Immature natural killer cell (primary cell): ENCODE measurements around the gene SEC16B. TPM values are rescaled to one million over a fixed set of nuclear protein-coding genes. Genes with fewer than 3 reads are reported as not detected.
"Not testable (repeated sequence)": the region's sequence is repeated elsewhere in the genome, so short reads cannot be mapped to it uniquely, and the experiment has no call there.

Source experiments
- DNase-seq, 3 donors: peaks; one replicate each; pipeline ENCODE4 v3.0.0; 2022; ENCODE audit warnings: mixed read lengths in 1 of 3
- H3K27ac Mint-ChIP-seq, 6 donors: one replicate each; pipeline ENCODE4 v1.8.0; 2020; ENCODE audit warnings: mixed read lengths in 6 of 6, mild to moderate bottlenecking in 5 of 6, inconsistent platforms in 4 of 6, moderate library complexity in 3 of 6
- H3K27me3 Mint-ChIP-seq, 3 donors: one replicate each; pipeline ENCODE4 v1.8.0; 2020 to 2021; ENCODE audit warnings: low read depth in 3 of 3, mild to moderate bottlenecking in 3 of 3, mixed read lengths in 3 of 3, moderate library complexity in 3 of 3, inconsistent platforms in 1 of 3
- H3K36me3 Mint-ChIP-seq, 3 donors: one replicate each; pipeline ENCODE4 v1.8.0; 2020; ENCODE audit warnings: mixed read lengths in 3 of 3, inconsistent platforms in 2 of 3, mild to moderate bottlenecking in 2 of 3
- H3K4me1 Mint-ChIP-seq, 2 donors: one replicate each; pipeline ENCODE4 v1.8.0; 2020; ENCODE audit warnings: inconsistent platforms in 2 of 2, mild to moderate bottlenecking in 2 of 2, mixed read lengths in 2 of 2, moderate library complexity in 1 of 2
- H3K4me3 Mint-ChIP-seq, 5 donors: one replicate each; pipeline ENCODE4 v1.8.0; 2020; ENCODE audit warnings: mild to moderate bottlenecking in 5 of 5, mixed read lengths in 5 of 5, inconsistent platforms in 3 of 5, moderate library complexity in 3 of 5
- H3K9me3 Mint-ChIP-seq, 6 donors: one replicate each; pipeline ENCODE4 v1.8.0; 2020; ENCODE audit warnings: mild to moderate bottlenecking in 6 of 6, mixed read lengths in 6 of 6, inconsistent platforms in 4 of 6, moderate library complexity in 3 of 6
- polyA plus RNA-seq, 3 donors: library from polyadenylated mRNA; unstranded; fragments of 300-500 nt; fragmentation: Illumina TruSeq; gene quantifications; one replicate each; pipeline ENCODE4 v1.2.3, GENCODE V29; 2021

The SEC16B gene
- polyA plus RNA-seq, 3 donors from 2014 or later = 0.21 TPM; not detected in 2

GRCh38 chr1:177995369-177995768, 25.5 kb upstream of the SEC16B start:
- Mint-ChIP-seq H3K4me3 (no peak overlapping the region), H3K4me1 (no peaks in the 10 kb centered on the region), H3K9me3 (peaks cover 0 to 14% (median 5%) of the 10 kb centered on the region in 6 donors), H3K27ac (no peak overlapping the region), H3K36me3 (no peaks in the 10 kb centered on the region), H3K27me3 (no peaks in the 10 kb centered on the region)
- DNase-seq = no peak

GRCh38 chr1:177986281-177986680, 16.4 kb upstream of the SEC16B start:
- H3K36me3 Mint-ChIP-seq, H3K4me1 Mint-ChIP-seq, H3K4me3 Mint-ChIP-seq, H3K27me3 Mint-ChIP-seq, DNase-seq, H3K27ac Mint-ChIP-seq: not testable (repeated sequence)
- peaks cover 7 to 20% (median 13%) of the 10 kb centered on the region in 6 donors for H3K9me3 Mint-ChIP-seq

GRCh38 chr1:177984761-177985160, 14.9 kb upstream of the SEC16B start:
- no peak overlapping the region for H3K4me3 Mint-ChIP-seq
- DNase-seq = no peak
- peaks cover 3 to 17% (median 11%) of the 10 kb centered on the region in 6 donors for H3K9me3 Mint-ChIP-seq
- no peaks in the 10 kb centered on the region for H3K36me3 Mint-ChIP-seq
- no peaks in the 10 kb centered on the region for H3K4me1 Mint-ChIP-seq
- peaks cover 0 to 3% (median 0%) of the 10 kb centered on the region in 3 donors for H3K27me3 Mint-ChIP-seq
- no peak overlapping the region for H3K27ac Mint-ChIP-seq

GRCh38 chr1:177984136-177984525, 14.3 kb upstream of the SEC16B start:
- Mint-ChIP-seq H3K36me3 (no peaks in the 10 kb centered on the region), H3K27me3 (peaks cover 0 to 3% (median 0%) of the 10 kb centered on the region in 3 donors), H3K27ac (no peak overlapping the region), H3K9me3 (peaks cover 0 to 13% (median 8%) of the 10 kb centered on the region in 6 donors), H3K4me1 (no peaks in the 10 kb centered on the region), H3K4me3 (no peak overlapping the region)
- no peak for DNase-seq

- Mint-ChIP-seq H3K27me3 (peaks cover 0 to 3% (median 0%) of the 10 kb centered on the region in 3 donors), H3K4me1 (no peaks in the 10 kb centered on the region), H3K27ac (no peak overlapping the region), H3K9me3 (peaks cover 0 to 13% (median 9%) of the 10 kb centered on the region in 6 donors), H3K4me3 (no peak overlapping the region), H3K36me3 (no peaks in the 10 kb centered on the region)
- no peak for DNase-seq
Observed at GRCh38 chr1:177983482-177984135, 13.8 kb upstream of the SEC16B start.

- no peak for DNase-seq
- no peak overlapping the region for H3K27ac Mint-ChIP-seq
- H3K4me1 Mint-ChIP-seq = no peaks in the 10 kb centered on the region
- no peak overlapping the region for H3K4me3 Mint-ChIP-seq
- peaks cover 0 to 13% (median 9%) of the 10 kb centered on the region in 6 donors for H3K9me3 Mint-ChIP-seq
- peaks cover 0 to 3% (median 0%) of the 10 kb centered on the region in 3 donors for H3K27me3 Mint-ChIP-seq
- no peaks in the 10 kb centered on the region for H3K36me3 Mint-ChIP-seq
Observed at GRCh38 chr1:177983077-177983476, 13.2 kb upstream of the SEC16B start.

- Mint-ChIP-seq H3K4me1 (no peaks in the 10 kb centered on the region), H3K4me3 (no peak overlapping the region), H3K27ac (no peak overlapping the region), H3K27me3 (peaks cover 0 to 1% (median 0%) of the 10 kb centered on the region in 3 donors), H3K36me3 (no peaks in the 10 kb centered on the region), H3K9me3 (peaks cover 0 to 22% (median 4%) of the 10 kb centered on the region in 6 donors)
- no peak for DNase-seq
Observed at GRCh38 chr1:177981200-177981599, 11.3 kb upstream of the SEC16B start.

GRCh38 chr1:177979272-177979671, 9.4 kb upstream of the SEC16B start:
- Mint-ChIP-seq H3K27ac (no peak overlapping the region), H3K36me3 (no peaks in the 10 kb centered on the region), H3K27me3 (peaks cover 0 to 1% (median 0%) of the 10 kb centered on the region in 3 donors), H3K4me3 (no peak overlapping the region), H3K9me3 (peaks cover 0 to 27% (median 3%) of the 10 kb centered on the region in 6 donors), H3K4me1 (no peaks in the 10 kb centered on the region)
- no peak for DNase-seq

- peaks cover 0 to 1% (median 0%) of the 10 kb centered on the region in 3 donors for H3K27me3 Mint-ChIP-seq
- peaks cover 0 to 27% (median 4%) of the 10 kb centered on the region in 6 donors for H3K9me3 Mint-ChIP-seq
- H3K4me3 Mint-ChIP-seq = no peak overlapping the region
- no peaks in the 10 kb centered on the region for H3K4me1 Mint-ChIP-seq
- DNase-seq = no peak
- H3K36me3 Mint-ChIP-seq = no peaks in the 10 kb centered on the region
- H3K27ac Mint-ChIP-seq = no peak overlapping the region
Observed at GRCh38 chr1:177978530-177978929, 8.7 kb upstream of the SEC16B start.

- Mint-ChIP-seq H3K27ac (no peak overlapping the region), H3K4me1 (no peaks in the 10 kb centered on the region), H3K27me3 (peaks cover 0 to 1% (median 0%) of the 10 kb centered on the region in 3 donors)
Observed at GRCh38 chr1:177977141-177977540, 7.3 kb upstream of the SEC16B start.

GRCh38 chr1:177976596-177976995, 6.7 kb upstream of the SEC16B start:
- Mint-ChIP-seq H3K4me1 (no peaks in the 10 kb centered on the region), H3K36me3 (no peaks in the 10 kb centered on the region), H3K27me3 (peaks cover 0 to 1% (median 0%) of the 10 kb centered on the region in 3 donors), H3K27ac (no peak overlapping the region), H3K9me3 (peaks cover 0 to 23% (median 6%) of the 10 kb centered on the region in 6 donors), H3K4me3 (no peak overlapping the region)
- no peak for DNase-seq

More at GRCh38 chr1:177977141-177977540, 7.3 kb upstream of the SEC16B start:
- Mint-ChIP-seq H3K4me3 (no peak overlapping the region), H3K9me3 (peaks cover 0 to 27% (median 6%) of the 10 kb centered on the region in 6 donors), H3K36me3 (no peaks in the 10 kb centered on the region)
- no peak for DNase-seq

- Mint-ChIP-seq H3K36me3 (no peaks in the 10 kb centered on the region), H3K9me3 (peaks cover 0 to 23% (median 6%) of the 10 kb centered on the region in 6 donors), H3K4me1 (no peaks in the 10 kb centered on the region), H3K27ac (no peak overlapping the region), H3K4me3 (no peak overlapping the region), H3K27me3 (peaks cover 0 to 1% (median 0%) of the 10 kb centered on the region in 3 donors)
- DNase-seq = no peak
Observed at GRCh38 chr1:177975588-177976495, 6.0 kb upstream of the SEC16B start.

- Mint-ChIP-seq H3K4me3 (no peak overlapping the region), H3K4me1 (no peaks in the 10 kb centered on the region), H3K27ac (no peak overlapping the region), H3K27me3 (peaks cover 0 to 2% (median 0%) of the 10 kb centered on the region in 3 donors), H3K9me3 (peaks cover 0 to 19% (median 4%) of the 10 kb centered on the region in 6 donors), H3K36me3 (no peaks in the 10 kb centered on the region)
- no peak for DNase-seq
Observed at GRCh38 chr1:177973585-177973984, 3.7 kb upstream of the SEC16B start.

GRCh38 chr1:177969109-177969508, 749 bp downstream of the SEC16B start:
- Mint-ChIP-seq H3K36me3 (no peaks in the 10 kb centered on the region), H3K9me3 (peaks cover 0 to 7% (median 2%) of the 10 kb centered on the region in 6 donors), H3K27me3 (peaks cover 0 to 2% (median 0%) of the 10 kb centered on the region in 3 donors), H3K27ac (no peak overlapping the region), H3K4me3 (no peak overlapping the region), H3K4me1 (no peaks in the 10 kb centered on the region)
- DNase-seq = no peak
